HEK293 (cell line): ENCODE results near the gene HPX.

Source experiments
- KLF1 ChIP-seq: fragments of 450-650 bp; formaldehyde crosslinking; IDR thresholded peaks from 2 replicates; pipeline ENCODE4 v1.5.1; 2016; ENCODE audit warnings: missing biosample characterization, missing genetic modification characterization
- MZF1 ChIP-seq: fragments of 450-650 bp; formaldehyde crosslinking; IDR thresholded peaks from 2 replicates; pipeline ENCODE4 v1.5.1; 2017; ENCODE audit warnings: missing biosample characterization, missing genetic modification characterization, borderline replicate concordance
- OVOL3 ChIP-seq: fragments of 450-650 bp; formaldehyde crosslinking; IDR thresholded peaks from 2 replicates; pipeline ENCODE4 v1.5.1; 2016; ENCODE audit warnings: missing biosample characterization, missing genetic modification characterization
- RBAK ChIP-seq: fragments of 450-650 bp; formaldehyde crosslinking; IDR thresholded peaks from 2 replicates; pipeline ENCODE4 v1.5.1; 2016; ENCODE audit warnings: missing biosample characterization, missing genetic modification characterization
- SETDB1 ChIP-seq: IDR thresholded peaks from one replicate; pipeline ENCODE4 v1.6.1; 2017; ENCODE audit warnings: mild to moderate bottlenecking, low read length, moderate library complexity, mixed read lengths; ENCODE audit not compliant: insufficient read length
- YY1 ChIP-seq: fragments of 450-650 bp; formaldehyde crosslinking; IDR thresholded peaks from 2 replicates; pipeline ENCODE4 v1.5.1; 2018; ENCODE audit warnings: missing biosample characterization, missing genetic modification characterization
- ZBTB17 ChIP-seq: fragments of 450-650 bp; formaldehyde crosslinking; IDR thresholded peaks from 2 replicates; pipeline ENCODE4 v1.5.1; 2016; ENCODE audit warnings: missing biosample characterization, missing genetic modification characterization
- ZBTB6 ChIP-seq: fragments of 450-650 bp; formaldehyde crosslinking; IDR thresholded peaks from 2 replicates; pipeline ENCODE4 v1.5.1; 2017; ENCODE audit warnings: missing biosample characterization, missing genetic modification characterization
- ZBTB8A ChIP-seq: fragments of 450-650 bp; formaldehyde crosslinking; IDR thresholded peaks from 2 replicates; pipeline ENCODE4 v1.5.1; 2016; ENCODE audit warnings: missing biosample characterization, missing genetic modification characterization
- ZFP69B ChIP-seq: fragments of 450-650 bp; formaldehyde crosslinking; IDR thresholded peaks from 2 replicates; pipeline ENCODE4 v1.5.1; 2016; ENCODE audit warnings: missing biosample characterization, missing genetic modification characterization
- ZNF138 ChIP-seq: fragments of 450-650 bp; formaldehyde crosslinking; IDR thresholded peaks from 2 replicates; pipeline ENCODE4 v1.5.1; 2016; ENCODE audit warnings: missing biosample characterization, missing genetic modification characterization, borderline replicate concordance
- ZNF148 ChIP-seq: fragments of 450-650 bp; formaldehyde crosslinking; IDR thresholded peaks from 2 replicates; pipeline ENCODE4 v1.5.0; 2017; ENCODE audit warnings: missing biosample characterization, missing genetic modification characterization, borderline replicate concordance
- ZNF2 ChIP-seq: fragments of 450-650 bp; formaldehyde crosslinking; IDR thresholded peaks from 2 replicates; pipeline ENCODE4 v1.5.1; 2016; ENCODE audit warnings: missing biosample characterization, missing genetic modification characterization
- ZNF311 ChIP-seq: fragments of 450-650 bp; formaldehyde crosslinking; IDR thresholded peaks from 2 replicates; pipeline ENCODE4 v1.5.1; 2017; ENCODE audit warnings: missing biosample characterization, missing genetic modification characterization, borderline replicate concordance
- ZNF335 ChIP-seq: fragments of 450-650 bp; formaldehyde crosslinking; conservative IDR thresholded peaks from 2 replicates; pipeline ENCODE4 v1.5.1; 2016; ENCODE audit warnings: missing biosample characterization, missing genetic modification characterization
- ZNF548 ChIP-seq: fragments of 450-650 bp; formaldehyde crosslinking; IDR thresholded peaks from 2 replicates; pipeline ENCODE4 v1.5.1; 2016; ENCODE audit warnings: missing biosample characterization, missing genetic modification characterization
- ZNF549 ChIP-seq: fragments of 450-650 bp; IDR thresholded peaks from 2 replicates; pipeline ENCODE4 v1.5.1; 2018; ENCODE audit warnings: missing biosample characterization, missing genetic modification characterization, mild to moderate bottlenecking, inconsistent platforms, moderate library complexity
- ZNF555 ChIP-seq: fragments of 450-650 bp; formaldehyde crosslinking; conservative IDR thresholded peaks from 2 replicates; pipeline ENCODE4 v1.5.1; 2017; ENCODE audit warnings: missing biosample characterization, mild to moderate bottlenecking, missing genetic modification characterization, inconsistent platforms
- ZNF561 ChIP-seq: fragments of 450-650 bp; IDR thresholded peaks from 2 replicates; pipeline ENCODE4 v1.5.1; 2018; ENCODE audit warnings: missing biosample characterization, missing genetic modification characterization, borderline replicate concordance
- ZNF585B ChIP-seq: fragments of 450-650 bp; formaldehyde crosslinking; IDR thresholded peaks from 2 replicates; pipeline ENCODE4 v1.5.1; 2016; ENCODE audit warnings: missing biosample characterization, missing genetic modification characterization
- ZNF600 ChIP-seq: fragments of 450-650 bp; formaldehyde crosslinking; IDR thresholded peaks from 2 replicates; pipeline ENCODE4 v1.5.1; 2016; ENCODE audit warnings: missing biosample characterization, missing genetic modification characterization
- ZNF624 ChIP-seq: fragments of 450-650 bp; formaldehyde crosslinking; IDR thresholded peaks from 2 replicates; pipeline ENCODE4 v1.5.1; 2017; ENCODE audit warnings: missing biosample characterization, missing genetic modification characterization
- ZNF692 ChIP-seq: fragments of 450-650 bp; formaldehyde crosslinking; IDR thresholded peaks from 2 replicates; pipeline ENCODE4 v1.5.1; 2016; ENCODE audit warnings: missing biosample characterization, missing genetic modification characterization
- ZNF830 ChIP-seq: fragments of 450-650 bp; IDR thresholded peaks from 2 replicates; pipeline ENCODE4 v1.5.0; 2018; ENCODE audit warnings: missing biosample characterization, missing genetic modification characterization, low read depth, mild to moderate bottlenecking, moderate library complexity
- ZNF837 ChIP-seq: fragments of 450-650 bp; formaldehyde crosslinking; IDR thresholded peaks from 2 replicates; pipeline ENCODE4 v1.5.1; 2016; ENCODE audit warnings: missing biosample characterization, missing genetic modification characterization
- TF ChIP-seq, protein P1 (sequence below): fragments of 450-650 bp; formaldehyde crosslinking; IDR thresholded peaks from 2 replicates; pipeline ENCODE4 v1.5.1; 2016; ENCODE audit warnings: missing biosample characterization, missing genetic modification characterization
- TF ChIP-seq, protein P2 (sequence below): fragments of 450-650 bp; formaldehyde crosslinking; IDR thresholded peaks from 2 replicates; pipeline ENCODE4 v1.5.1; 2016; ENCODE audit warnings: missing biosample characterization, missing genetic modification characterization
- TF ChIP-seq, protein P3 (sequence below): fragments of 450-650 bp; formaldehyde crosslinking; IDR thresholded peaks from 2 replicates; pipeline ENCODE4 v1.5.1; 2016; ENCODE audit warnings: missing biosample characterization, missing genetic modification characterization, borderline replicate concordance

HPX gene

GRCh38 chr11:6481012-6481923, 40.5 kb upstream of the HPX start, which contains the start of the genes ARFIP2 and TIMM10B (continued):
- TF ChIP-seq OVOL3 (tag by site-specific recombination) (peak; percentile 17; the same call in 1 of the 2 replicates), ZNF2 (tag by site-specific recombination) (no peak), MZF1 (tag by site-specific recombination) (no peak), ZNF548 (tag by site-specific recombination) (no peak), ZNF624 (no peak), ZFP69B (tag by site-specific recombination) (peak; percentile 46; the same call in 1 of the 2 replicates), ZNF830 (no peak), ZNF600 (tag by site-specific recombination) (peak; percentile 62; the same call in 1 of the 2 replicates), ZBTB8A (no peak), ZNF335 (tag by site-specific recombination) (peak; percentile 82), RBAK (tag by site-specific recombination) (no peak), ZNF148 (tag by site-specific recombination) (no peak), ZNF555 (tag by site-specific recombination) (no peak), ZNF549 (tag by site-specific recombination) (no peak), SETDB1 (no peak), ZBTB6 (tag by site-specific recombination) (peak; percentile 58), ZNF561 (tag by site-specific recombination) (no peak), ZNF311 (no peak), KLF1 (tag by site-specific recombination) (peak; percentile 30; the same call in 1 of the 2 replicates), ZNF837 (tag by site-specific recombination) (no peak), ZNF692 (tag by site-specific recombination) (peak; percentile 53; the same call in 1 of the 2 replicates), ZNF585B (no peak), YY1 (tag by site-specific recombination) (0 out of 2 replicates have a peak, but pooled peaks have one; percentile 10), ZNF138 (tag by site-specific recombination) (no peak), ZBTB17 (tag by site-specific recombination) (peak; percentile 96)
- TF ChIP-seq, protein P1, sequence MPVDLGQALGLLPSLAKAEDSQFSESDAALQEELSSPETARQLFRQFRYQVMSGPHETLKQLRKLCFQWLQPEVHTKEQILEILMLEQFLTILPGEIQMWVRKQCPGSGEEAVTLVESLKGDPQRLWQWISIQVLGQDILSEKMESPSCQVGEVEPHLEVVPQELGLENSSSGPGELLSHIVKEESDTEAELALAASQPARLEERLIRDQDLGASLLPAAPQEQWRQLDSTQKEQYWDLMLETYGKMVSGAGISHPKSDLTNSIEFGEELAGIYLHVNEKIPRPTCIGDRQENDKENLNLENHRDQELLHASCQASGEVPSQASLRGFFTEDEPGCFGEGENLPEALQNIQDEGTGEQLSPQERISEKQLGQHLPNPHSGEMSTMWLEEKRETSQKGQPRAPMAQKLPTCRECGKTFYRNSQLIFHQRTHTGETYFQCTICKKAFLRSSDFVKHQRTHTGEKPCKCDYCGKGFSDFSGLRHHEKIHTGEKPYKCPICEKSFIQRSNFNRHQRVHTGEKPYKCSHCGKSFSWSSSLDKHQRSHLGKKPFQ (tag by site-specific recombination), result no peak
- TF ChIP-seq, protein P2, sequence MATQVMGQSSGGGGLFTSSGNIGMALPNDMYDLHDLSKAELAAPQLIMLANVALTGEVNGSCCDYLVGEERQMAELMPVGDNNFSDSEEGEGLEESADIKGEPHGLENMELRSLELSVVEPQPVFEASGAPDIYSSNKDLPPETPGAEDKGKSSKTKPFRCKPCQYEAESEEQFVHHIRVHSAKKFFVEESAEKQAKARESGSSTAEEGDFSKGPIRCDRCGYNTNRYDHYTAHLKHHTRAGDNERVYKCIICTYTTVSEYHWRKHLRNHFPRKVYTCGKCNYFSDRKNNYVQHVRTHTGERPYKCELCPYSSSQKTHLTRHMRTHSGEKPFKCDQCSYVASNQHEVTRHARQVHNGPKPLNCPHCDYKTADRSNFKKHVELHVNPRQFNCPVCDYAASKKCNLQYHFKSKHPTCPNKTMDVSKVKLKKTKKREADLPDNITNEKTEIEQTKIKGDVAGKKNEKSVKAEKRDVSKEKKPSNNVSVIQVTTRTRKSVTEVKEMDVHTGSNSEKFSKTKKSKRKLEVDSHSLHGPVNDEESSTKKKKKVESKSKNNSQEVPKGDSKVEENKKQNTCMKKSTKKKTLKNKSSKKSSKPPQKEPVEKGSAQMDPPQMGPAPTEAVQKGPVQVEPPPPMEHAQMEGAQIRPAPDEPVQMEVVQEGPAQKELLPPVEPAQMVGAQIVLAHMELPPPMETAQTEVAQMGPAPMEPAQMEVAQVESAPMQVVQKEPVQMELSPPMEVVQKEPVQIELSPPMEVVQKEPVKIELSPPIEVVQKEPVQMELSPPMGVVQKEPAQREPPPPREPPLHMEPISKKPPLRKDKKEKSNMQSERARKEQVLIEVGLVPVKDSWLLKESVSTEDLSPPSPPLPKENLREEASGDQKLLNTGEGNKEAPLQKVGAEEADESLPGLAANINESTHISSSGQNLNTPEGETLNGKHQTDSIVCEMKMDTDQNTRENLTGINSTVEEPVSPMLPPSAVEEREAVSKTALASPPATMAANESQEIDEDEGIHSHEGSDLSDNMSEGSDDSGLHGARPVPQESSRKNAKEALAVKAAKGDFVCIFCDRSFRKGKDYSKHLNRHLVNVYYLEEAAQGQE (tag by site-specific recombination), result no peak
- TF ChIP-seq, protein P3, sequence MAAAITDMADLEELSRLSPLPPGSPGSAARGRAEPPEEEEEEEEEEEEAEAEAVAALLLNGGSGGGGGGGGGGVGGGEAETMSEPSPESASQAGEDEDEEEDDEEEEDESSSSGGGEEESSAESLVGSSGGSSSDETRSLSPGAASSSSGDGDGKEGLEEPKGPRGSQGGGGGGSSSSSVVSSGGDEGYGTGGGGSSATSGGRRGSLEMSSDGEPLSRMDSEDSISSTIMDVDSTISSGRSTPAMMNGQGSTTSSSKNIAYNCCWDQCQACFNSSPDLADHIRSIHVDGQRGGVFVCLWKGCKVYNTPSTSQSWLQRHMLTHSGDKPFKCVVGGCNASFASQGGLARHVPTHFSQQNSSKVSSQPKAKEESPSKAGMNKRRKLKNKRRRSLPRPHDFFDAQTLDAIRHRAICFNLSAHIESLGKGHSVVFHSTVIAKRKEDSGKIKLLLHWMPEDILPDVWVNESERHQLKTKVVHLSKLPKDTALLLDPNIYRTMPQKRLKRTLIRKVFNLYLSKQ, result no peak
